PC-3 (cell line): Measurements from ENCODE around the gene TMEM87B. TPM values are rescaled to one million over a fixed set of nuclear protein-coding genes. Genes with fewer than 3 reads are reported as not detected.
"Not testable (repeated sequence)": the region's sequence is repeated elsewhere in the genome, so short reads cannot be mapped to it uniquely, and the experiment has no call there.

Experiments used
- ATAC-seq: fragments of 200-7000 bp; cut with Tn5 transposase; 2 replicates; pipeline ENCODE4 v1.9.1; 2020; ENCODE audit warnings: mild to moderate bottlenecking, moderate library complexity
- BruUV-seq: library from RNA; stranded (reverse); fragments of 400-500 nt; replicated peaks from 2 replicates; lab custom pipeline; 2021; lab: Mats Ljungman, UMichigan
- CTCF ChIA-PET: fragments of 300-600 bp; sonication (Branson Sonifier 250); formaldehyde crosslinking; loops from one replicate; lab custom pipeline; 2022; ENCODE audit warnings: antibody characterized with exemption; lab: Charles Lee
- POLR2A ChIA-PET: fragments of 300-600 bp; sonication (Branson Sonifier 250); formaldehyde crosslinking; loops from one replicate; lab custom pipeline; 2022; ENCODE audit warnings: antibody characterized with exemption; ENCODE audit not compliant: unreplicated experiment; lab: Charles Lee
- DNase-seq: peaks from one replicate; pipeline ENCODE4 v3.0.0-alpha.2; 2015
- H2AFZ ChIP-seq: fragments of 300-600 bp; sonication (generic); 2 replicates; pipeline ENCODE4 v1.6.0; 2016; ENCODE audit warnings: antibody characterized with exemption, low read length
- H3F3A ChIP-seq: fragments of 300-600 bp; sonication (generic); one replicate; pipeline ENCODE4 v1.6.0; 2017; ENCODE audit warnings: antibody characterized with exemption, low read length, control low read depth, mild to moderate bottlenecking; ENCODE audit not compliant: unreplicated experiment
- H3K27ac ChIP-seq: fragments of 300-600 bp; sonication (generic); 2 replicates; pipeline ENCODE4 v1.5.1; 2016; ENCODE audit warnings: mild to moderate bottlenecking, low read length
- H3K27me3 ChIP-seq: fragments of 300-600 bp; sonication (generic); 2 replicates; pipeline ENCODE4 v1.6.1; 2016; ENCODE audit warnings: low read length, mixed read lengths
- H3K36me3 ChIP-seq: fragments of 300-600 bp; sonication (generic); 2 replicates; pipeline ENCODE4 v1.6.1; 2016; ENCODE audit warnings: low read depth, mixed run types, low read length, mixed read lengths
- H3K4me1 ChIP-seq: fragments of 300-600 bp; sonication (generic); 2 replicates; pipeline ENCODE4 v1.5.1; 2016; ENCODE audit warnings: low read length; ENCODE audit not compliant: insufficient read depth
- H3K4me2 ChIP-seq: fragments of 300-600 bp; sonication (generic); 2 replicates; pipeline ENCODE4 v1.6.0; 2016; ENCODE audit warnings: low read length
- H3K4me3 ChIP-seq: fragments of 300-600 bp; sonication (generic); 2 replicates; pipeline ENCODE4 v1.5.1; 2016; ENCODE audit warnings: mild to moderate bottlenecking, low read length, mixed read lengths
- H3K79me2 ChIP-seq: fragments of 300-600 bp; sonication (generic); 2 replicates; pipeline ENCODE4 v1.6.1; 2017; ENCODE audit warnings: low read length, mixed read lengths
- H3K9ac ChIP-seq: fragments of 300-600 bp; sonication (generic); 2 replicates; pipeline ENCODE4 v1.6.0; 2016; ENCODE audit warnings: mild to moderate bottlenecking, low read length
- H3K9me2 ChIP-seq: fragments of 300-600 bp; sonication (generic); replicated peaks from 2 replicates; pipeline ENCODE4 v1.6.1; 2016; ENCODE audit warnings: mixed run types, low read length, mixed read lengths
- H3K9me3 ChIP-seq: fragments of 300-600 bp; sonication (generic); 2 replicates; pipeline ENCODE4 v1.6.1; 2016; ENCODE audit warnings: low read length, mixed read lengths
- H4K20me1 ChIP-seq: fragments of 300-600 bp; sonication (generic); 2 replicates; pipeline ENCODE4 v1.6.1; 2016; ENCODE audit warnings: low read length, mixed read lengths
- CTCF ChIP-seq: fragments of 300-600 bp; sonication (generic); conservative IDR thresholded peaks from 2 replicates; pipeline ENCODE4 v1.5.1; 2017; ENCODE audit warnings: antibody characterized with exemption, low read depth, mild to moderate bottlenecking, low read length
- EZH2 ChIP-seq: fragments of 300-600 bp; sonication (generic); IDR thresholded peaks from one replicate; pipeline ENCODE4 v1.6.1; 2017; ENCODE audit warnings: antibody characterized with exemption, mild to moderate bottlenecking, low read length; ENCODE audit not compliant: unreplicated experiment
- EZH2phosphoT487 ChIP-seq: fragments of 300-600 bp; sonication (generic); IDR thresholded peaks from 2 replicates; pipeline ENCODE4 v1.6.1; 2018; ENCODE audit warnings: mild to moderate bottlenecking, antibody characterized with exemption, low read length, borderline replicate concordance
- intact Hi-C: fragments of 100-400 bp; cut with micrococcal nuclease; formaldehyde crosslinking; loops from 2 replicates; pipeline ENCODE4 v1.9.0; 2023
- total RNA-seq: library from RNA; depleted of rRNA; stranded (reverse); fragments of >200 nt; gene quantifications from 2 replicates; pipeline ENCODE4 v1.2.3, GENCODE V29; 2014

The TMEM87B gene
- total RNA-seq, 1 experiment from 2014 or later: 11.2 TPM

- no peaks in the 10 kb centered on the region for H3K79me2 ChIP-seq
- TF ChIP-seq EZH2phosphoT487: no peak
- no peak for TF ChIP-seq CTCF
- TF ChIP-seq EZH2: no peak
- BruUV-seq: no TSS peak
- POLR2A ChIA-PET: interaction anchor here (0.6 kb wide), 1 partner anchor 90 kb away, joined by 7 read pairs; no protein-coding TSS in a partner anchor
- no peak overlapping the region for H3K9ac ChIP-seq
- H3K4me2 ChIP-seq: no peak overlapping the region
- no peak overlapping the region for H2AFZ ChIP-seq
- ATAC-seq (no peak), DNase-seq (no peak)
- CTCF ChIA-PET: interaction anchor here (0.6 kb wide), 1 partner anchor 11 kb away, joined by 4 read pairs; no protein-coding TSS in a partner anchor
- H3F3A ChIP-seq: no peaks in the 10 kb centered on the region
- no peaks in the 10 kb centered on the region for H4K20me1 ChIP-seq
- no peaks in the 10 kb centered on the region for H3K9me2 ChIP-seq
- H3K27me3 ChIP-seq: no peaks in the 10 kb centered on the region
- H3K9me3 ChIP-seq: peaks cover 12% of the 10 kb centered on the region
- intact Hi-C loops: no loop called here
- no peak overlapping the region for H3K27ac ChIP-seq
- H3K4me3 ChIP-seq: no peak overlapping the region
- H3K4me1 ChIP-seq: no peaks in the 10 kb centered on the region
- peaks cover 52% of the 10 kb centered on the region for H3K36me3 ChIP-seq
These were observed 54.2 kb downstream of the TMEM87B start for GRCh38 chr2:112109278-112109677.

- H3K4me1 ChIP-seq: no peaks in the 10 kb centered on the region
- H3K4me2 ChIP-seq: no peak overlapping the region
- no peak overlapping the region for H3K27ac ChIP-seq
- intact Hi-C loops: no loop called here
- no peaks in the 10 kb centered on the region for H4K20me1 ChIP-seq
- no peaks in the 10 kb centered on the region for H3F3A ChIP-seq
- H3K4me3 ChIP-seq: no peak overlapping the region
- BruUV-seq: no TSS peak
- H3K27me3 ChIP-seq: no peaks in the 10 kb centered on the region
- H3K9me3 ChIP-seq: peaks cover 12% of the 10 kb centered on the region
- no peaks in the 10 kb centered on the region for H3K9me2 ChIP-seq
- H3K79me2 ChIP-seq: no peaks in the 10 kb centered on the region
- no peak overlapping the region for H3K9ac ChIP-seq
- ChIA-PET POLR2A (no interaction called here), CTCF (no interaction called here)
- DNase-seq: no peak
- TF ChIP-seq CTCF (no peak), EZH2phosphoT487 (no peak), EZH2 (no peak)
- no peak overlapping the region for H2AFZ ChIP-seq
- H3K36me3 ChIP-seq: peaks cover 42% of the 10 kb centered on the region
- no peak for ATAC-seq
These were observed 55.9 kb downstream of the TMEM87B start for GRCh38 chr2:112110966-112111365.

- H3K4me1 ChIP-seq, H3K9ac ChIP-seq, CTCF ChIA-PET, intact Hi-C loops, H3K27me3 ChIP-seq, H2AFZ ChIP-seq, BruUV-seq, H3K4me3 ChIP-seq, H3K27ac ChIP-seq, H3K4me2 ChIP-seq, H3K79me2 ChIP-seq, H3K9me2 ChIP-seq, H4K20me1 ChIP-seq, POLR2A ChIA-PET, ATAC-seq, H3F3A ChIP-seq, DNase-seq: not testable (repeated sequence)
- Histone ChIP-seq H3K36me3 (peaks cover 30% of the 10 kb centered on the region), H3K9me3 (peaks cover 12% of the 10 kb centered on the region)
These were observed 58.3 kb downstream of the TMEM87B start for GRCh38 chr2:112113354-112113753.
